Stimulated activated CD4-positive, alpha-beta T cell treated with anti-CD3 and anti-CD28 coated beads, Interleukin-12 subunit alpha, Interleukin-12 subunit beta, amount 100 ng/mL, for 24 hours (primary cell): ENCODE data around the gene NCMAP.

Experiments used
- DNase-seq, 2 experiments: peaks; one replicate each; pipeline ENCODE4 v3.0.0-alpha.2; 2020; ENCODE audit warnings: low read depth in 2 of 2

NCMAP gene

GRCh38 chr1:24570265-24571125 lies 14.6 kb downstream of the NCMAP start:
- DNase-seq: no peak

GRCh38 chr1:24572301-24572700 lies 16.4 kb downstream of the NCMAP start:
- DNase-seq: no peak

GRCh38 chr1:24575905-24576587 lies 20.2 kb downstream of the NCMAP start:
- no peak for DNase-seq

GRCh38 chr1:24578846-24579245 lies 23.0 kb downstream of the NCMAP start:
- DNase-seq: no peak

GRCh38 chr1:24580756-24581155 lies 24.9 kb downstream of the NCMAP start:
- DNase-seq: no peak

GRCh38 chr1:24584171-24584647 lies 28.3 kb downstream of the NCMAP start:
- no peak for DNase-seq

- DNase-seq: no peak
Measured at GRCh38 chr1:24586119-24586518, 30.2 kb downstream of the NCMAP start.

GRCh38 chr1:24586970-24587820 lies 31.3 kb downstream of the NCMAP start:
- peak; percentile 6 to 23 for DNase-seq

GRCh38 chr1:24588573-24588972 lies 32.7 kb downstream of the NCMAP start:
- no peak for DNase-seq

- no peak for DNase-seq
Measured at GRCh38 chr1:24589200-24589599, 33.3 kb downstream of the NCMAP start.

- DNase-seq: no peak
Measured at GRCh38 chr1:24591781-24592180, 35.9 kb downstream of the NCMAP start.

GRCh38 chr1:24594328-24594598 lies 38.4 kb downstream of the NCMAP start:
- no peak for DNase-seq

- DNase-seq: no peak
Measured at GRCh38 chr1:24596401-24596880, 40.6 kb downstream of the NCMAP start.

GRCh38 chr1:24599265-24599664 lies 43.4 kb downstream of the NCMAP start:
- DNase-seq: no peak

GRCh38 chr1:24600551-24600950 lies 44.7 kb downstream of the NCMAP start:
- DNase-seq: no peak

- DNase-seq: no peak
Measured at GRCh38 chr1:24605534-24606295, 49.8 kb downstream of the NCMAP start.

GRCh38 chr1:24606296-24606605 lies 50.4 kb downstream of the NCMAP start:
- DNase-seq: no peak

- no peak for DNase-seq
Measured at GRCh38 chr1:24606621-24607020, 50.7 kb downstream of the NCMAP start.

GRCh38 chr1:24609949-24610517 lies 54.1 kb downstream of the NCMAP start:
- no peak for DNase-seq

GRCh38 chr1:24619376-24619775 lies 63.5 kb downstream of the NCMAP start:
- DNase-seq: no peak

GRCh38 chr1:24620678-24621077 lies 64.8 kb downstream of the NCMAP start:
- no peak for DNase-seq
